Stimulated activated CD4-positive, alpha-beta T cell treated with anti-CD3 and anti-CD28 coated beads, Interleukin-1b, Interleukin-23, amount 100 ng/mL, for 48 hours (primary cell): Measurements from ENCODE around the gene OR4D11.
"Not testable (repeated sequence)": the region's sequence is repeated elsewhere in the genome, so short reads cannot be mapped to it uniquely, and the experiment has no call there.

Experiments
- DNase-seq: peaks from one replicate; pipeline ENCODE4 v3.0.0-alpha.2; 2020

Gene OR4D11

GRCh38 chr11:59503276-59503675 lies at the start of gene OR4D11:
OR4D11 (plus strand) TSS chr11:59503576; CDS start chr11:59503576, 0 bp downstream.
- DNase-seq, result no peak

GRCh38 chr11:59456661-59457060 lies 46.7 kb upstream of the OR4D11 start, which contains the start of gene OR4D6:
OR4D6 (plus strand) TSS chr11:59456961; CDS start chr11:59456961, 0 bp downstream.
- no peak for DNase-seq

GRCh38 chr11:59459916-59460315 lies 43.5 kb upstream of the OR4D11 start:
- DNase-seq, result no peak

GRCh38 chr11:59463190-59463641 lies 40.2 kb upstream of the OR4D11 start:
- DNase-seq, result no peak

GRCh38 chr11:59473015-59473414 lies 30.4 kb upstream of the OR4D11 start, which contains the start of gene OR4D10:
OR4D10 (plus strand) TSS chr11:59473315; CDS start chr11:59477430, 4,115 bp downstream.
- DNase-seq, result no peak

GRCh38 chr11:59475176-59475575 lies 28.2 kb upstream of the OR4D11 start:
- DNase-seq, result no peak

GRCh38 chr11:59479906-59480305 lies 23.5 kb upstream of the OR4D11 start:
- no peak for DNase-seq

- no peak for DNase-seq
Measured at GRCh38 chr11:59480359-59480758, 23.0 kb upstream of the OR4D11 start.

GRCh38 chr11:59501931-59502330 lies 1.4 kb upstream of the OR4D11 start:
- DNase-seq, result no peak

GRCh38 chr11:59510941-59511589 lies 7.7 kb downstream of the OR4D11 start, which contains the start of gene OR4D9:
OR4D9 (plus strand) TSS chr11:59511539; CDS start chr11:59514913, 3,374 bp downstream.
- DNase-seq, result no peak

- no peak for DNase-seq
Measured at GRCh38 chr11:59511675-59512074, 8.3 kb downstream of the OR4D11 start.

GRCh38 chr11:59520139-59520538 lies 16.8 kb downstream of the OR4D11 start:
- DNase-seq, result not testable (repeated sequence)

GRCh38 chr11:59520741-59521140 lies 17.4 kb downstream of the OR4D11 start:
- DNase-seq, result no peak

GRCh38 chr11:59523541-59523940 lies 20.2 kb downstream of the OR4D11 start:
- DNase-seq, result no peak

- no peak for DNase-seq
Measured at GRCh38 chr11:59528711-59529110, 25.3 kb downstream of the OR4D11 start.

GRCh38 chr11:59532620-59533019 lies 29.2 kb downstream of the OR4D11 start:
- no peak for DNase-seq

GRCh38 chr11:59534676-59535075 lies 31.3 kb downstream of the OR4D11 start:
- no peak for DNase-seq

GRCh38 chr11:59542142-59542810 lies 38.9 kb downstream of the OR4D11 start:
- no peak for DNase-seq

GRCh38 chr11:59543713-59544112 lies 40.3 kb downstream of the OR4D11 start:
- not testable (repeated sequence) for DNase-seq

GRCh38 chr11:59544869-59545178 lies 41.4 kb downstream of the OR4D11 start:
- no peak for DNase-seq

- DNase-seq, result no peak
Measured at GRCh38 chr11:59545179-59546020, 42.0 kb downstream of the OR4D11 start.

GRCh38 chr11:59547605-59548308 lies 44.4 kb downstream of the OR4D11 start:
- DNase-seq, result not testable (repeated sequence)

- no peak for DNase-seq
Measured at GRCh38 chr11:59548309-59548656, 44.9 kb downstream of the OR4D11 start.
